ENCODE data around the gene RINL.
"Not testable (repeated sequence)": the region's sequence is repeated elsewhere in the genome, so short reads cannot be mapped to it uniquely, and the experiment has no call there.

Gene RINL

GRCh38 chr19:38893341-38893771 is 15.3 kb upstream of the RINL start:
- Histone ChIP-seq H3K4me3 (no peak overlapping the region), H4K20me1 (no peaks in the 10 kb centered on the region), H3K9me3 (no peaks in the 10 kb centered on the region), H3K36me3 (peaks cover 50% of the 10 kb centered on the region), H3K27ac (peak overlapping the region; percentile 84), H3K4me2 (peak overlapping the region; percentile 97), H3K4me1 (peaks cover 69% of the 10 kb centered on the region), H3K27me3 (no peaks in the 10 kb centered on the region), H3K9ac (peak overlapping the region; percentile 69; the same call in 1 of the 2 replicates)
- TF ChIP-seq Cebpa-rat (IDR thresholded peaks at IDR 0.05) = no peak

- Histone ChIP-seq H3K4me3 (no peak overlapping the region), H3K4me2 (peak overlapping the region; percentile 97), H3K27ac (peak overlapping the region; percentile 84), H3K9me3 (no peaks in the 10 kb centered on the region), H4K20me1 (no peaks in the 10 kb centered on the region), H3K9ac (peak overlapping the region; percentile 69; the same call in 1 of the 2 replicates), H3K36me3 (peaks cover 54% of the 10 kb centered on the region), H3K27me3 (no peaks in the 10 kb centered on the region), H3K4me1 (peaks cover 69% of the 10 kb centered on the region)
- TF ChIP-seq Cebpa-rat (IDR thresholded peaks at IDR 0.05) = no peak
These were observed 14.8 kb upstream of the RINL start for GRCh38 chr19:38892841-38893240.

- Histone ChIP-seq H3K27me3 (no peaks in the 10 kb centered on the region), H3K27ac (no peak overlapping the region), H3K9ac (no peak overlapping the region), H3K9me3 (no peaks in the 10 kb centered on the region), H4K20me1 (no peaks in the 10 kb centered on the region), H3K36me3 (peaks cover 63% of the 10 kb centered on the region), H3K4me2 (no peak overlapping the region), H3K4me3 (no peak overlapping the region), H3K4me1 (peaks cover 59% of the 10 kb centered on the region)
- no peak for TF ChIP-seq Cebpa-rat (IDR thresholded peaks at IDR 0.05)
These were observed 13.7 kb upstream of the RINL start for GRCh38 chr19:38891771-38892170.

GRCh38 chr19:38890686-38891085 is 12.6 kb upstream of the RINL start:
- peaks cover 49% of the 10 kb centered on the region for H3K4me1 ChIP-seq
- peaks cover 64% of the 10 kb centered on the region for H3K36me3 ChIP-seq
- H3K4me3 ChIP-seq = no peak overlapping the region
- H4K20me1 ChIP-seq = no peaks in the 10 kb centered on the region
- H3K9me3 ChIP-seq = no peaks in the 10 kb centered on the region
- no peak overlapping the region for H3K27ac ChIP-seq
- H3K4me2 ChIP-seq = no peak overlapping the region
- no peak overlapping the region for H3K9ac ChIP-seq
- no peak for TF ChIP-seq Cebpa-rat (IDR thresholded peaks at IDR 0.05)
- H3K27me3 ChIP-seq = no peaks in the 10 kb centered on the region

GRCh38 chr19:38889803-38890202 is 11.7 kb upstream of the RINL start:
- peaks cover 64% of the 10 kb centered on the region for H3K36me3 ChIP-seq
- no peak for TF ChIP-seq Cebpa-rat (IDR thresholded peaks at IDR 0.05)
- no peak overlapping the region for H3K4me3 ChIP-seq
- H3K4me1 ChIP-seq = peaks cover 40% of the 10 kb centered on the region
- no peak overlapping the region for H3K27ac ChIP-seq
- no peak overlapping the region for H3K4me2 ChIP-seq
- H3K27me3 ChIP-seq = no peaks in the 10 kb centered on the region
- H4K20me1 ChIP-seq = no peaks in the 10 kb centered on the region
- H3K9ac ChIP-seq = no peak overlapping the region; the same call in 1 of the 2 replicates
- H3K9me3 ChIP-seq = no peaks in the 10 kb centered on the region

- Histone ChIP-seq H3K4me3 (no peak overlapping the region), H3K9ac (no peak overlapping the region), H4K20me1 (no peaks in the 10 kb centered on the region), H3K4me2 (peak overlapping the region; percentile 35; the same call in 1 of the 2 replicates), H3K36me3 (peaks cover 64% of the 10 kb centered on the region), H3K9me3 (no peaks in the 10 kb centered on the region), H3K4me1 (peaks cover 34% of the 10 kb centered on the region), H3K27ac (0 out of 2 replicates have a peak overlapping the region, but pooled peaks have one; percentile 32), H3K27me3 (no peaks in the 10 kb centered on the region)
- no peak for TF ChIP-seq Cebpa-rat (IDR thresholded peaks at IDR 0.05)
These were observed 10.8 kb upstream of the RINL start for GRCh38 chr19:38888876-38889275.

GRCh38 chr19:38884691-38885090 is 6.6 kb upstream of the RINL start:
- not testable (repeated sequence) for H3K27me3 ChIP-seq, H3K9me3 ChIP-seq, H3K4me3 ChIP-seq, H4K20me1 ChIP-seq, H3K4me2 ChIP-seq, H3K27ac ChIP-seq, H3K9ac ChIP-seq
- peaks cover 48% of the 10 kb centered on the region for H3K36me3 ChIP-seq
- H3K4me1 ChIP-seq = peaks cover 62% of the 10 kb centered on the region

- Histone ChIP-seq H3K27me3 (no peaks in the 10 kb centered on the region), H4K20me1 (no peaks in the 10 kb centered on the region), H3K27ac (peak overlapping the region; percentile 71), H3K4me3 (no peak overlapping the region), H3K4me1 (peaks cover 65% of the 10 kb centered on the region), H3K9ac (0 out of 2 replicates have a peak overlapping the region, but pooled peaks have one; percentile 43), H3K4me2 (peak overlapping the region; percentile 54), H3K9me3 (no peaks in the 10 kb centered on the region), H3K36me3 (peaks cover 34% of the 10 kb centered on the region)
- no peak for TF ChIP-seq Cebpa-rat (IDR thresholded peaks at IDR 0.05)
These were observed 5.2 kb upstream of the RINL start for GRCh38 chr19:38883286-38883685.

GRCh38 chr19:38880882-38881609 is 3.0 kb upstream of the RINL start:
- no peaks in the 10 kb centered on the region for H3K27me3 ChIP-seq
- H3K9me3 ChIP-seq = no peaks in the 10 kb centered on the region
- 0 out of 2 replicates have a peak overlapping the region, but pooled peaks have one; percentile 93 for H3K9ac ChIP-seq
- peaks cover 82% of the 10 kb centered on the region for H3K4me1 ChIP-seq
- H3K4me3 ChIP-seq = no peak overlapping the region
- H3K36me3 ChIP-seq = peaks cover 20% of the 10 kb centered on the region
- H4K20me1 ChIP-seq = no peaks in the 10 kb centered on the region
- H3K4me2 ChIP-seq = peak overlapping the region; percentile 100
- H3K27ac ChIP-seq = peak overlapping the region; percentile 100
- no peak for TF ChIP-seq Cebpa-rat (IDR thresholded peaks at IDR 0.05)

GRCh38 chr19:38880076-38880881 is 2.2 kb upstream of the RINL start:
- H3K27ac ChIP-seq = peak overlapping the region; percentile 100
- H3K4me1 ChIP-seq = peaks cover 90% of the 10 kb centered on the region
- peaks cover 20% of the 10 kb centered on the region for H3K36me3 ChIP-seq
- H3K4me3 ChIP-seq = no peak overlapping the region
- H4K20me1 ChIP-seq = no peaks in the 10 kb centered on the region
- H3K9me3 ChIP-seq = no peaks in the 10 kb centered on the region
- TF ChIP-seq Cebpa-rat (IDR thresholded peaks at IDR 0.05) = no peak
- H3K27me3 ChIP-seq = no peaks in the 10 kb centered on the region
- H3K9ac ChIP-seq = peak overlapping the region; percentile 93
- H3K4me2 ChIP-seq = peak overlapping the region; percentile 100
